Neural crest cell (in vitro differentiated cells): ENCODE measurements around the gene STARD10. TPM values are rescaled to one million over a fixed set of nuclear protein-coding genes. Genes with fewer than 3 reads are reported as not detected.
"Not testable (repeated sequence)": the region's sequence is repeated elsewhere in the genome, so short reads cannot be mapped to it uniquely, and the experiment has no call there.

Experiments
- DNase-seq: peaks from one replicate; pipeline ENCODE4 v3.0.0; 2021; ENCODE audit warnings: low read depth, mixed read lengths, low spot score
- H3K27ac Mint-ChIP-seq: one replicate; pipeline ENCODE4 v1.8.0; 2021; ENCODE audit warnings: mild to moderate bottlenecking, mixed read lengths; ENCODE audit not compliant: unreplicated experiment
- H3K27me3 Mint-ChIP-seq: 2 replicates; pipeline ENCODE4 v1.8.0; 2021; ENCODE audit warnings: low read depth, mild to moderate bottlenecking, mixed read lengths
- H3K36me3 Mint-ChIP-seq: 2 replicates; pipeline ENCODE4 v1.8.0; 2021; ENCODE audit warnings: low read depth, mild to moderate bottlenecking, mixed read lengths
- H3K4me1 Mint-ChIP-seq: 2 replicates; pipeline ENCODE4 v1.8.0; 2021; ENCODE audit warnings: mixed read lengths
- H3K4me3 Mint-ChIP-seq: one replicate; pipeline ENCODE4 v1.8.0; 2021; ENCODE audit warnings: mild to moderate bottlenecking, mixed read lengths
- H3K9me3 Mint-ChIP-seq: 2 replicates; pipeline ENCODE4 v1.8.0; 2021; ENCODE audit warnings: mixed read lengths
- total RNA-seq: library from RNA; stranded (reverse); gene quantifications from 2 replicates; pipeline ENCODE4 v1.2.1, GENCODE V29; 2021
- TF ChIP-seq, protein P1 (sequence below): fragments of 200-600 bp; sonication (generic); conservative IDR thresholded peaks from 2 replicates; pipeline ENCODE4 v1.5.0; 2021; ENCODE audit warnings: antibody characterized with exemption, mild to moderate bottlenecking

STARD10 gene
- total RNA-seq, 1 donor from 2014 or later, result 12.6 TPM

DNA sequence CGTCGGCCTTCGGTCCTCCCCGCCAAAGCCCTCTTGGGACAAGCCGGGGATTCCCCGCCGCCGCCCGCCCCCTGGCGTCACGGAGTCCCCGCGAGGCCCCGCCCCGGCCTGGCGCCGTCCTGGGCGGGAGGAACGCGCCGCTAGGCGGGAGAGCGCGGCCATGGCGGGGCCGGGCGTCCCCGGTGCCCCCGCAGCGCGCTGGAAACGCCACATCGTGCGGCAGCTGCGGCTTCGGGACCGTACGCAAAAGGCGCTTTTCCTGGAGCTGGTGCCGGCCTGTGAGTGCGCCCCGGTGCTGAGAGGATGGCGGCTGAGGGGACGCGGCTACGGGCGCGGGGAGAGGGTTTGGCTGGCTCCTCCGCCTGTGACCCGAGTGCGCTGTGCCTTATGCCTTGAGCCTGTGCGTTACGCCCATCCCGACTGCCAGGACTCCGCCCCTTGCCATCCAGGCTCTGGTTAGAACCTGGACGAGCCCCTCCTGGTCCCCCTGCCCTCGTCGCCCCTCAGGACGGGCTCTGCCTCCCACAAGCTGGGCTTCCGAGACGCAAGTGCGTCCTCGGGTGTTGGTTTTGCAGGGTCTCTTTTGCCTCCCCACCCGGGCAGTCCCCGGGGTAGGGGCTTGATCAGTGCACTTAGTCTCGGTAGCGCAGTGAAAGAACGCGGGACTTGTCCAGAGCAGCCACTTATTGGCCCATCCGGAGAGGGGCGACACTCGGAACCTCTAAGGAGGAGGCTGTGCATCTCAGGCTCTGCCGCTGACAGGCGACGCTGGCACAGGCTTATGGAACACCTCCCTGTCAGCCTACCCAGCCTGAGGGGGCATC is 20.7 kb upstream of the STARD10 start, which contains the start of gene ATG16L2:
Gene ATG16L2 (plus strand): TSS at position 126 of the 824 bp plus-strand sequence. CDS start 35 bp downstream, at position 161.
- peaks cover 3% of the 10 kb centered on the region for H3K36me3 Mint-ChIP-seq
- H3K27me3 Mint-ChIP-seq, result no peaks in the 10 kb centered on the region
- peak within 1 kb of the TSS; percentile 95 for H3K27ac Mint-ChIP-seq
- DNase-seq, result peak; percentile 85
- peak within 1 kb of the TSS; percentile 100 for H3K4me3 Mint-ChIP-seq
- TF ChIP-seq, protein P1, sequence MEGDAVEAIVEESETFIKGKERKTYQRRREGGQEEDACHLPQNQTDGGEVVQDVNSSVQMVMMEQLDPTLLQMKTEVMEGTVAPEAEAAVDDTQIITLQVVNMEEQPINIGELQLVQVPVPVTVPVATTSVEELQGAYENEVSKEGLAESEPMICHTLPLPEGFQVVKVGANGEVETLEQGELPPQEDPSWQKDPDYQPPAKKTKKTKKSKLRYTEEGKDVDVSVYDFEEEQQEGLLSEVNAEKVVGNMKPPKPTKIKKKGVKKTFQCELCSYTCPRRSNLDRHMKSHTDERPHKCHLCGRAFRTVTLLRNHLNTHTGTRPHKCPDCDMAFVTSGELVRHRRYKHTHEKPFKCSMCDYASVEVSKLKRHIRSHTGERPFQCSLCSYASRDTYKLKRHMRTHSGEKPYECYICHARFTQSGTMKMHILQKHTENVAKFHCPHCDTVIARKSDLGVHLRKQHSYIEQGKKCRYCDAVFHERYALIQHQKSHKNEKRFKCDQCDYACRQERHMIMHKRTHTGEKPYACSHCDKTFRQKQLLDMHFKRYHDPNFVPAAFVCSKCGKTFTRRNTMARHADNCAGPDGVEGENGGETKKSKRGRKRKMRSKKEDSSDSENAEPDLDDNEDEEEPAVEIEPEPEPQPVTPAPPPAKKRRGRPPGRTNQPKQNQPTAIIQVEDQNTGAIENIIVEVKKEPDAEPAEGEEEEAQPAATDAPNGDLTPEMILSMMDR, result peak; percentile 40
- H3K4me1 Mint-ChIP-seq, result peaks cover 30% of the 10 kb centered on the region
- H3K9me3 Mint-ChIP-seq, result no peaks in the 10 kb centered on the region

DNA sequence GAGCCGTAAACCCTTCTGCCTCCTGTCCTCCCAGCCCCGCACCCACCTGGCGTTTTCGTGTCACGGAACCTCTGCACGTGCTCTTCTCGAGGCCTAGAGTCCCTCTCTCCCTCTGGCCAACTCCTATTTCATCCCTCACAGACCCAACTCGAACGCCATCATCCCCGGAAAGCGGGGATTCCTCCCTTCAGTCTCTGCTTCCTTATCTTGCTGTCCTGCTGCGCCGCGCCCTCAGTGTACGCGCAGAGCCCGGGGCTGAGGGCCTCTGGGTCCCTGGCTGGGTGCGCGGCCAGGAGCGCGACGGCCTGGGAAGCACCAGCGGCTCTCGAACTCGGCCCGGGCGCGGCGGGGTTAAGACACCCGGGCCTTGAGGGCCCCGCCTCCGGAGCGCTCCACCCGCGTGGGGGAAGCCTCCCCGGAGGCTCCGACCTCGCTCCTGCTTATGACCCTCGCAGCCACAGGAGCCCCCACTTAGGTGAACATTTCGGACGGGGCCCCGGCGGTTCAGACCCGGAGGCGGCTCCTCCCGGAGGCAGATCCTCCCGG is 20.0 kb upstream of the STARD10 start:
- DNase-seq, result no peak
- Mint-ChIP-seq H3K27ac (peak overlapping the region; percentile 91), H3K27me3 (no peaks in the 10 kb centered on the region), H3K36me3 (peaks cover 3% of the 10 kb centered on the region), H3K9me3 (no peaks in the 10 kb centered on the region), H3K4me3 (peak overlapping the region; percentile 90), H3K4me1 (peaks cover 30% of the 10 kb centered on the region)
- TF ChIP-seq, protein P1, result no peak

DNA sequence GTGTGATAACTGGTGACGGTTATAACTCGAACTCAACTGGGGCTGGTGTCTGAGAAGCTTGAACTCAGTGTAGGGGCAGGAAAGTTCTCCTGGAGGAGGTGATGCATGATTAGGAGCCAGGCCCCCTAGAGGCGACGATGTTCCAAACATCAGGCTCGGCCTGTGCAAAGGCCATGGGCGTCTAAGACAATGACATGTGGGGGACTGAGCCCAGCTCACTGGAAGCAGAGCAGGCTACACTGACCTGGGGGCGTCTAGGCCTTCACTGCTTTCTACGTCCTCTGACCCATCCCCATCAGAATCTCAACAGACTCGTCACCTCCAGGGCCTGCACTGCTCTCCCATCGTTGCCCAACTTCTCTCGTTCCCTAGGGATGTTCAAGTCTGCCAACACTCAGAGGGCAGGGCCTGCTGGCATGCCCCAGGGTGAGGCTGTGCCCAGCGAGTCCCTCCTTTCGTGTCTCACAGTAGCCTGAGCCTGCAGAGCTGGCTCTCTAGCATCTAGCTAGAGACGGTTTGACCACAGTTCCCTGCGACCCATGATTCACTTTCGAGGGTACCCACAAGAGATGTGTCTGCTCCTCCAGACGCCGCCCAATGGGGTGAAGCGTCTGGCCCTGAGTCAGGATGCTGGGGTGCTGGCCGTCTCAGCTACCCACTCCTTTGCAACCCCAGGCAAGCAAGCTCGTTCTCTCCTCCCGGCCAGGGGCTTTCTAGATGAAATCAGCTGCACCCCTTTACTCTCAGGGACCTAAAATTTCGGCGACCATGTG is 19.3 kb upstream of the STARD10 start:
- peak overlapping the region; percentile 91 for H3K27ac Mint-ChIP-seq
- H3K4me1 Mint-ChIP-seq, result peaks cover 30% of the 10 kb centered on the region
- peaks cover 3% of the 10 kb centered on the region for H3K36me3 Mint-ChIP-seq
- TF ChIP-seq, protein P1, result peak; percentile 68
- H3K27me3 Mint-ChIP-seq, result no peaks in the 10 kb centered on the region
- H3K9me3 Mint-ChIP-seq, result no peaks in the 10 kb centered on the region
- peak; percentile 44 for DNase-seq
- peak overlapping the region; percentile 90 for H3K4me3 Mint-ChIP-seq

DNA sequence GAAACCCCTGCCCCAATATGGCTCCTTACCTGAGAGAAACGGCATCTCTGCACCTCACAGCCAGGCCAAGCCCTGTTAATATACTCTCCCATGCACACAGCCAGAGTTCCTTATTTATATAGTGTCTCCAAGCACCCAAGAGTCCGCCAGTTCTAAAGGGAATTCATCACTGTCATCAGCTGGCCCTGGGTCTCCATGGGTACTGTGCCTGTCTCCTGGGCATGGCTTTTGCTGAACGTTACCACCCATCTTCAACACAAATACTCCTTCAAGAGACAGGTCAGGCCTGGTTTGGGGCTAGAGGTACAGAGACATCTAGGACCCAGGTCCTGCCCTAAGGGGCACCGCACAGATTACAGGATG is 18.7 kb upstream of the STARD10 start:
- H3K4me3 Mint-ChIP-seq, result peak overlapping the region; percentile 90
- peak overlapping the region; percentile 91 for H3K27ac Mint-ChIP-seq
- TF ChIP-seq, protein P1, result no peak
- DNase-seq, result no peak
- H3K9me3 Mint-ChIP-seq, result no peaks in the 10 kb centered on the region
- peaks cover 30% of the 10 kb centered on the region for H3K4me1 Mint-ChIP-seq
- H3K27me3 Mint-ChIP-seq, result no peaks in the 10 kb centered on the region
- peaks cover 3% of the 10 kb centered on the region for H3K36me3 Mint-ChIP-seq

DNA sequence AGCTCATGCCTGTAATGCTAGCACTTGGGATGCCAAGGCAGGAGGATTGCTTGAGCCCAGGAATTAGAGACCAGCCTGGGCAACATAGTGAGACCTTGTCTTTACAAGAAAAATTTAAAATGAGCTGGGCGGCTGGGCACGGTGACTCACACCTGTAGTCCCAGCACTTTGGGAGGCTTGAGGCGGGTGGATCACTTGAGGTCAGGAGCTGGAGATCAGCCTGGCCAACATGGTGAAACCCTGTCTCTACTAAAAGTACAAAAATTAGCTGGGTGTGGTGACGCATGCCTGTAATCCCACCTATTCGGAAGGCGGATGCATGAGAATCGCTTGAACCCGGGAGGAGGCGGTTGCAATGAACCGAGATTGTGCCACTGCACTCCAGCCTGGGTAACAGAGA is 17.8 kb upstream of the STARD10 start:
- peak overlapping the region; percentile 67 for H3K4me3 Mint-ChIP-seq

More for the DNA sequence above, 17.8 kb upstream of the STARD10 start:
- H3K9me3 Mint-ChIP-seq, DNase-seq, H3K27me3 Mint-ChIP-seq, H3K36me3 Mint-ChIP-seq, H3K27ac Mint-ChIP-seq: not testable (repeated sequence)
- peaks cover 30% of the 10 kb centered on the region for H3K4me1 Mint-ChIP-seq
